ENCODE measurements around the gene MED15. TPM values are rescaled to one million over a fixed set of nuclear protein-coding genes. Genes with fewer than 3 reads are reported as not detected.
A peak's percentile ranks its signal among the peaks of the same experiment; 100 is the strongest.

The MED15 gene
- total and polyA plus RNA-seq, 12 donors, result 33.8 to 66.8 (median 40.9) TPM

DNA sequence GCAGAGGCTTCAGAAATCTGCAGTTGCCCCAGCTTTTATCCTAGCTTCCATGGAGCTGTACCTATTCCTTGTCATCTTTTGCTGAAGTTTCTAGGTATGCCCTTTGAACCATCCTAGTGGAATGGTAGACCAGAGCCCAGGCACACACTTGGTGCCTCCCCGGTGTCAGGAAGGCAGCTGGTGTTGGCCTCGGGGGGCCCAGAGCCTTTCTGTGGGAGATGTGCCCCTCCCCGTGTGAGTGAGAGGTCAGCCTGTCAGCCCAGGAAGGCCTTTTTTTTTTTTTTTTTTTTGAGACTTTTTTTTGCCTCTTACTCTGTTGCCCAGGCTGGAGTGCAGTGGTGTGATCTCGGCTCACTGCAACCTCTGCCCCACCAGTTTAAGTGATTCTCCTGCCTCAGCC lies 58.4 kb downstream of the MED15 start:
- Histone ChIP-seq H3K9me3 (no peaks in the 10 kb centered on the region), H3K4me1 (peaks cover 11 to 72% (median 31%) of the 10 kb centered on the region in 9 donors), H3K4me3 (no peak overlapping the region), H3K27ac (peak overlapping the region in 1 of 10 donors; percentile 58), H3K36me3 (peaks cover 0 to 99% (median 47%) of the 10 kb centered on the region in 9 donors), H3K27me3 (no peaks in the 10 kb centered on the region)
- DNase-seq (no peak), ATAC-seq (no peak)
- intact Hi-C loops (cut with DNase I), result loop anchor here in 6 of 10 donors (5.0 to 10.0 kb wide), 5 partner anchors 58 to 148 kb away; partner anchors contain the start of gene MED15 (in 3 of the 6)
- TF ChIP-seq, protein P1, sequence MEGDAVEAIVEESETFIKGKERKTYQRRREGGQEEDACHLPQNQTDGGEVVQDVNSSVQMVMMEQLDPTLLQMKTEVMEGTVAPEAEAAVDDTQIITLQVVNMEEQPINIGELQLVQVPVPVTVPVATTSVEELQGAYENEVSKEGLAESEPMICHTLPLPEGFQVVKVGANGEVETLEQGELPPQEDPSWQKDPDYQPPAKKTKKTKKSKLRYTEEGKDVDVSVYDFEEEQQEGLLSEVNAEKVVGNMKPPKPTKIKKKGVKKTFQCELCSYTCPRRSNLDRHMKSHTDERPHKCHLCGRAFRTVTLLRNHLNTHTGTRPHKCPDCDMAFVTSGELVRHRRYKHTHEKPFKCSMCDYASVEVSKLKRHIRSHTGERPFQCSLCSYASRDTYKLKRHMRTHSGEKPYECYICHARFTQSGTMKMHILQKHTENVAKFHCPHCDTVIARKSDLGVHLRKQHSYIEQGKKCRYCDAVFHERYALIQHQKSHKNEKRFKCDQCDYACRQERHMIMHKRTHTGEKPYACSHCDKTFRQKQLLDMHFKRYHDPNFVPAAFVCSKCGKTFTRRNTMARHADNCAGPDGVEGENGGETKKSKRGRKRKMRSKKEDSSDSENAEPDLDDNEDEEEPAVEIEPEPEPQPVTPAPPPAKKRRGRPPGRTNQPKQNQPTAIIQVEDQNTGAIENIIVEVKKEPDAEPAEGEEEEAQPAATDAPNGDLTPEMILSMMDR (IDR thresholded peaks at IDR 0.05), result no peak
- 88 to 92% methylated on average over 4 of the region's 4 CpGs for WGBS, 2 donors

DNA sequence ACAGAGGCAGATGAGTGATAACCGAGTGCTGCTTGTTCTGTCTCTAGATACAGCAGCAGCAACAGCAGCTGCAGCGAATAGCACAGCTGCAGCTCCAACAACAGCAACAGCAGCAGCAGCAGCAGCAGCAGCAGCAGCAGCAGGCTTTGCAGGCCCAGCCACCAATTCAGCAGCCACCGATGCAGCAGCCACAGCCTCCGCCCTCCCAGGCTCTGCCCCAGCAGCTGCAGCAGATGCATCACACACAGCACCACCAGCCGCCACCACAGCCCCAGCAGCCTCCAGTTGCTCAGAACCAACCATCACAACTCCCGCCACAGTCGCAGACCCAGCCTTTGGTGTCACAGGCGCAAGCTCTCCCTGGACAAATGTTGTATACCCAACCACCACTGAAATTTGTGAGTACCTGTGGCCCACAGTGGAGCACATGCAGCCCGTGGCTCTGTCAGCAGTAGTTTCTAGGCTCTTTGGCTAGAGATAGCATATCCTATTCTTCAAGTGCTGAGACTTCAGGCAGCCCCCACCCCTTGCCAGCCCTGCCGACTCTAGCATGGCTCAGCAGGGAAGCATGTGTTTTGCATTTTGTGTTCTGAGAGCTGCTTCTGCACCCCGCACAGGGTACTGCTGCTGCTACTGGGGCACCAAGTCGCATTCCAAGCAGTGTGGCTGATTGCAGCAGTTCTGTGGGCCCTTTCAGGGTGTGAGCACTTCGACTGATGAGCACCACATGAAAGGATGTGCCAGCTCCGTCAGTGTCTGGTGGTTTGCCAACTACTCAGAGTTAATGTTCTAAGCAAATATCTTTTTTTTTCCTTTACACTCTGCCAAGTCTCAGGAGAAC lies 59.2 kb downstream of the MED15 start:
- TF ChIP-seq, protein P1 (IDR thresholded peaks at IDR 0.05), result no peak
- Histone ChIP-seq H3K4me1 (peaks cover 11 to 81% (median 31%) of the 10 kb centered on the region in 9 donors), H3K27me3 (no peaks in the 10 kb centered on the region), H3K4me3 (no peak overlapping the region), H3K36me3 (peaks cover 0 to 100% (median 44%) of the 10 kb centered on the region in 9 donors), H3K27ac (peak overlapping the region in 1 of 10 donors; percentile 58), H3K9me3 (no peaks in the 10 kb centered on the region)
- WGBS, 2 donors, result 76 to 78% methylated on average over 14 of the region's 14 CpGs
- intact Hi-C loops (cut with DNase I), result loop anchor here in 6 of 10 donors (5.0 to 10.0 kb wide), 5 partner anchors 59 to 149 kb away; partner anchors contain the start of gene MED15 (in 3 of the 6)
- ATAC-seq (no peak), DNase-seq (no peak)

DNA sequence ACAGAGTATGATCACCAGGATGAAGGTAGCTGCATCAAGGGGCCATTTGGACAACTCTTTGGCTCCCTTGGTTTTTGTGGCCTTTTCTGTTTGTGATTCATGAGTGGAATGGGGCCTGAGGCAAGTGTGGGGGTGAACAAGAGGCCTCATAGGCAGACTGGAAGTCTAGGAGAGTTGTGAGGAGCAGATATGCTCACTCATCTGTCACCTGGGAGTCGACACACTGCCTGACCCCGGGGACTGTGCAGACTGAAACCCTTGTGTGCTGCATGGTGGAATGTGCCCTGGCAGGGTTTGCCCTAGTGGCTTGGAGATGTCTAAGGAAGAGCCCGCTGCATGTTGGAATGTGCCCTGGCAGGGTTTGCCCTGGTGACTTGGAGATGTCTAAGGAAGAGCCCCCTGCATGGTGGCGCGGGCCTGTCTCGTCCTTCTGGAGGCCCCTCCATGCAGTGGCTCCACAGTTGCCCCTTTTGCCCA lies 60.0 kb downstream of the MED15 start:
- H3K36me3 ChIP-seq, result peaks cover 0 to 100% (median 50%) of the 10 kb centered on the region in 9 donors
- no peaks in the 10 kb centered on the region for H3K27me3 ChIP-seq
- TF ChIP-seq, protein P1 (IDR thresholded peaks at IDR 0.05), result no peak
- intact Hi-C loops (cut with DNase I), result loop anchor here in 6 of 10 donors (5.0 to 10.0 kb wide), 5 partner anchors 60 to 150 kb away; partner anchors contain the start of gene MED15 (in 3 of the 6)
- peaks cover 11 to 81% (median 31%) of the 10 kb centered on the region in 9 donors for H3K4me1 ChIP-seq
- ATAC-seq, result no peak
- H3K9me3 ChIP-seq, result no peaks in the 10 kb centered on the region
- DNase-seq, result no peak
- H3K4me3 ChIP-seq, result no peak overlapping the region
- peak overlapping the region in 1 of 10 donors; percentile 58 for H3K27ac ChIP-seq
- WGBS, 2 donors, result 85 to 92% methylated on average over 6 of the region's 6 CpGs

DNA sequence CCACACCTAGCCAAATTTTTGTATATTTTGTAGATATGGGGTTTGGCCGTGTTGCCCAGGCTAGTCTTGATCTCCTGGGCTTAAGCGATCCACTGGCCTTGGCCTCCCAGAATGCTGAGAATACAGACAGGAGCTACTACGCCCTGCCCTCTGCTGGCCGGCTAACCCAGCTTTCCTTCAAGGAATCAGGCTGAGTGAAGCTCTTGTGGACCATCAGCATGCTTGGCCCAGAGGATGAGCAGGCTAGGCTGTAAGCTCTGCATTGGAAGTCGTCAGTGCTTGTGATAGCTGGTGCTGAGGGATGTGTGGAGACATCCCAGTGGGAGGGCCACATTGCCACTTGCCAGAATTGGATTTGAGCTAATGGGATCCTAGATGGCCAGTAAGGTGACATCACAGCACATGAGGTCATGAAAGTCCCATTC lies 60.6 kb downstream of the MED15 start:
- H3K27ac ChIP-seq, result peak overlapping the region in 2 of 10 donors; percentile 29 to 58
- no peak for DNase-seq
- intact Hi-C loops (cut with DNase I), result loop anchor here in 6 of 10 donors (5.0 to 10.0 kb wide), 5 partner anchors 61 to 151 kb away; partner anchors contain the start of gene MED15 (in 3 of the 6)
- ATAC-seq, result no peak
- TF ChIP-seq, protein P1 (IDR thresholded peaks at IDR 0.05), result peak in 6 of 9 donors; percentile 6 to 32 (median 22)
- no peaks in the 10 kb centered on the region for H3K27me3 ChIP-seq
- no peaks in the 10 kb centered on the region for H3K9me3 ChIP-seq
- peaks cover 0 to 100% (median 52%) of the 10 kb centered on the region in 9 donors for H3K36me3 ChIP-seq
- peaks cover 11 to 80% (median 31%) of the 10 kb centered on the region in 9 donors for H3K4me1 ChIP-seq
- WGBS, 2 donors, result 53 to 62% methylated on average over 5 of the region's 5 CpGs
- no peak overlapping the region for H3K4me3 ChIP-seq
